GM23338 (cell line): ENCODE measurements around the gene CATSPERD. TPM values are rescaled to one million over a fixed set of nuclear protein-coding genes. Genes with fewer than 3 reads are reported as not detected.

Experiments used
- ATAC-seq: fragments of 200-7000 bp; cut with Tn5 transposase; 3 replicates; pipeline ENCODE4 v1.9.1; 2020
- DNase-seq: peaks from one replicate; pipeline ENCODE4 v3.0.0-alpha.2; 2015; ENCODE audit warnings: low spot score
- H2AFZ ChIP-seq: fragments of 200-600 bp; sonication (generic); 2 replicates; pipeline ENCODE4 v1.8.0; 2016; ENCODE audit warnings: antibody characterized with exemption, mild to moderate bottlenecking, moderate library complexity
- H3F3A ChIP-seq: fragments of 200-600 bp; sonication (generic); replicated peaks from 2 replicates; pipeline ENCODE4 v1.8.0; 2017; ENCODE audit warnings: antibody characterized with exemption, mixed run types, low read depth
- H3K27ac ChIP-seq: fragments of 200-600 bp; sonication (generic); 2 replicates; pipeline ENCODE4 v1.6.1; 2016; ENCODE audit warnings: low read depth
- H3K27me3 ChIP-seq: fragments of 200-600 bp; sonication (generic); 2 replicates; pipeline ENCODE4 v1.8.0; 2016; ENCODE audit warnings: mild to moderate bottlenecking, mixed run types, moderate library complexity; ENCODE audit not compliant: insufficient read depth
- H3K36me3 ChIP-seq: fragments of 200-600 bp; sonication (generic); 2 replicates; pipeline ENCODE4 v1.8.0; 2016; ENCODE audit warnings: mild to moderate bottlenecking; ENCODE audit not compliant: insufficient read depth
- H3K4me1 ChIP-seq: fragments of 200-600 bp; sonication (generic); 2 replicates; pipeline ENCODE4 v1.8.0; 2016; ENCODE audit warnings: mild to moderate bottlenecking, moderate library complexity; ENCODE audit not compliant: insufficient read depth
- H3K4me2 ChIP-seq: fragments of 200-600 bp; sonication (generic); 2 replicates; pipeline ENCODE4 v1.7.1; 2017; ENCODE audit warnings: mixed run types
- H3K4me3 ChIP-seq: fragments of 200-600 bp; sonication (generic); 2 replicates; pipeline ENCODE4 v1.6.1; 2016; ENCODE audit warnings: mixed run types
- H3K79me2 ChIP-seq: fragments of 200-600 bp; sonication (generic); replicated peaks from 2 replicates; pipeline ENCODE4 v1.8.0; 2017; ENCODE audit warnings: mild to moderate bottlenecking; ENCODE audit not compliant: insufficient read depth
- H3K9me2 ChIP-seq: fragments of 200-600 bp; sonication (generic); 2 replicates; pipeline ENCODE4 v1.8.0; 2017; ENCODE audit not compliant: insufficient read depth
- H4K20me1 ChIP-seq: fragments of 200-600 bp; sonication (generic); replicated peaks from 2 replicates; pipeline ENCODE4 v1.8.0; 2017; ENCODE audit warnings: mild to moderate bottlenecking; ENCODE audit not compliant: insufficient read depth
- H3K27ac Mint-ChIP-seq: 2 replicates; pipeline ENCODE4 v1.8.0; 2020; ENCODE audit warnings: inconsistent platforms, mild to moderate bottlenecking, moderate library complexity, mixed read lengths
- H3K27me3 Mint-ChIP-seq: 3 replicates; pipeline ENCODE4 v1.8.0; 2022; ENCODE audit warnings: low read depth, mild to moderate bottlenecking, moderate library complexity, mixed read lengths, inconsistent platforms; ENCODE audit not compliant: insufficient read depth, poor library complexity
- H3K36me3 Mint-ChIP-seq: 3 replicates; pipeline ENCODE4 v1.8.0; 2021; ENCODE audit warnings: low read depth, mild to moderate bottlenecking, inconsistent platforms, moderate library complexity, mixed read lengths
- H3K4me1 Mint-ChIP-seq: 3 replicates; pipeline ENCODE4 v1.8.0; 2020; ENCODE audit warnings: mild to moderate bottlenecking, inconsistent platforms, mixed read lengths
- H3K4me3 Mint-ChIP-seq: 3 replicates; pipeline ENCODE4 v1.8.0; 2021; ENCODE audit warnings: moderate library complexity, mild to moderate bottlenecking, inconsistent platforms, mixed read lengths
- H3K9me3 Mint-ChIP-seq: 3 replicates; pipeline ENCODE4 v1.8.0; 2020; ENCODE audit warnings: moderate library complexity, mild to moderate bottlenecking, inconsistent platforms, mixed read lengths
- CREB1 ChIP-seq: fragments of 250-450 bp; sonication (Bioruptor Pico); IDR thresholded peaks from 2 replicates; pipeline ENCODE4 v1.5.0; 2020; ENCODE audit warnings: low read depth, mild to moderate bottlenecking, moderate library complexity
- CTCF ChIP-seq, 2 experiments: fragments of 200-600 bp in 1 of 2; sonication (generic) in 1 of 2; conservative IDR thresholded peaks; 2 replicates each; pipeline versions ENCODE4 v1.5.1 to v1.6.1; 2016 to 2017; ENCODE audit warnings: antibody characterized with exemption in 2 of 2, low read depth in 2 of 2, mild to moderate bottlenecking in 2 of 2, moderate library complexity in 1 of 2
- ETS1 ChIP-seq: IDR thresholded peaks from 2 replicates; pipeline ENCODE4 v1.6.1; 2016; ENCODE audit warnings: antibody characterized with exemption
- EZH2 ChIP-seq: fragments of 200-600 bp; sonication (generic); IDR thresholded peaks from one replicate; pipeline ENCODE4 v1.8.0; 2017; ENCODE audit warnings: antibody characterized with exemption, mild to moderate bottlenecking, low read depth; ENCODE audit not compliant: unreplicated experiment
- EZH2phosphoT487 ChIP-seq: fragments of 200-600 bp; sonication (generic); IDR thresholded peaks from one replicate; pipeline ENCODE4 v1.8.1; 2018; ENCODE audit warnings: antibody characterized with exemption; ENCODE audit not compliant: unreplicated experiment
- JUNB ChIP-seq: IDR thresholded peaks from one replicate; pipeline ENCODE4 v1.6.1; 2016; ENCODE audit warnings: antibody characterized with exemption; ENCODE audit not compliant: unreplicated experiment
- NANOG ChIP-seq: IDR thresholded peaks from 2 replicates; pipeline ENCODE4 v1.6.1; 2016; ENCODE audit warnings: antibody characterized with exemption, borderline replicate concordance
- POLR2AphosphoS5 ChIP-seq: IDR thresholded peaks from 2 replicates; pipeline ENCODE4 v1.6.1; 2016; ENCODE audit warnings: antibody characterized with exemption, low read depth
- REST ChIP-seq: IDR thresholded peaks from one replicate; pipeline ENCODE4 v1.6.1; 2018; ENCODE audit warnings: antibody characterized with exemption; ENCODE audit not compliant: unreplicated experiment
- STAT1 ChIP-seq: IDR thresholded peaks from one replicate; pipeline ENCODE4 v1.6.1; 2016; ENCODE audit warnings: antibody characterized with exemption; ENCODE audit not compliant: unreplicated experiment
- ZNF114 ChIP-seq: fragments of 250-450 bp; sonication (Bioruptor Pico); IDR thresholded peaks from 2 replicates; pipeline ENCODE4 v1.5.0; 2020; ENCODE audit warnings: mild to moderate bottlenecking, moderate library complexity
- ZNF331 ChIP-seq: fragments of 250-450 bp; sonication (Bioruptor Pico); IDR thresholded peaks from 2 replicates; pipeline ENCODE4 v1.5.0; 2020; ENCODE audit warnings: low read depth, mild to moderate bottlenecking, moderate library complexity
- ZNF462 ChIP-seq: fragments of 250-450 bp; sonication (Bioruptor Pico); IDR thresholded peaks from 2 replicates; pipeline ENCODE4 v1.5.0; 2020; ENCODE audit warnings: mild to moderate bottlenecking, moderate library complexity
- polyA plus RNA-seq: library from polyadenylated mRNA; unstranded; fragments of >200 nt; fragmentation: Nextera tagmentation; extraction: Ambion mirVana; gene quantifications from 2 replicates; pipeline ENCODE4 v1.2.1, GENCODE V29; 2016
- total RNA-seq: library from RNA; depleted of rRNA; stranded (reverse); fragments of >200 nt; shearing (Covaris generic); gene quantifications from 2 replicates; pipeline ENCODE4 v1.2.3, GENCODE V29; 2014

CATSPERD gene
- total and polyA plus RNA-seq, 2 experiments from 2014 or later, result 0.17 TPM; not detected in 1

GRCh38 chr19:5801796-5802619 lies 81.6 kb downstream of the CATSPERD start:
- ATAC-seq (peak; percentile 6), DNase-seq (peak; percentile 97)
- no peak overlapping the region for H3K27ac Mint-ChIP-seq
- peaks cover 15% of the 10 kb centered on the region for H3K27me3 ChIP-seq
- H3K9me2 ChIP-seq, result peaks cover 5% of the 10 kb centered on the region; the same call in 1 of the 2 replicates
- peak overlapping the region; percentile 36; the same call in 1 of the 2 replicates for H3K4me3 ChIP-seq
- no peak overlapping the region for H2AFZ ChIP-seq
- peak overlapping the region; percentile 68 for H3K4me2 ChIP-seq
- peaks cover 2% of the 10 kb centered on the region; the same call in 2 of the 3 replicates for H3K36me3 Mint-ChIP-seq
- H3K4me1 ChIP-seq, result peaks cover 6% of the 10 kb centered on the region; the same call in 1 of the 2 replicates
- no peak overlapping the region for H3K27ac ChIP-seq
- peak overlapping the region; percentile 54; the same call in 2 of the 3 replicates for H3K4me3 Mint-ChIP-seq
- H3F3A ChIP-seq, result no peaks in the 10 kb centered on the region
- peaks cover 21% of the 10 kb centered on the region for H3K4me1 Mint-ChIP-seq
- peaks cover 49% of the 10 kb centered on the region for H3K27me3 Mint-ChIP-seq
- peaks cover 3% of the 10 kb centered on the region; the same call in 2 of the 3 replicates for H3K9me3 Mint-ChIP-seq
- TF ChIP-seq NANOG (no peak), CREB1 (CRISPR knock-in tag) (no peak), REST (no peak), ZNF331 (CRISPR knock-in tag) (no peak), ZNF462 (CRISPR knock-in tag) (no peak), EZH2 (no peak), JUNB (no peak), EZH2phosphoT487 (no peak), POLR2AphosphoS5 (no peak), ZNF114 (CRISPR knock-in tag) (no peak), STAT1 (no peak), ETS1 (no peak), CTCF (conservative IDR thresholded peaks at IDR 0.05; ENCODE audit: low read depth in 2 of 2) (no peak)
- H3K79me2 ChIP-seq, result no peaks in the 10 kb centered on the region
- no peaks in the 10 kb centered on the region; the same call in 1 of the 2 replicates for H4K20me1 ChIP-seq
- no peaks in the 10 kb centered on the region for H3K36me3 ChIP-seq
